Motor neuron (in vitro differentiated cells): Measurements from ENCODE around the gene SAMD5. TPM values are rescaled to one million over a fixed set of nuclear protein-coding genes. Genes with fewer than 3 reads are reported as not detected.

ENCODE experiments used
- ATAC-seq, 8 experiments: fragments of 200-7000 bp; cut with Tn5 transposase; replicated peaks in 6 of 8; 2 replicates each; pipeline ENCODE4 v1.8.0; 2021; ENCODE audit warnings: mild to moderate bottlenecking in 8 of 8, moderate library complexity in 8 of 8
- H3K27ac ChIP-seq, 2 donors: fragments of 250-450 bp; sonication (Bioruptor Pico); 2 replicates each; pipeline ENCODE4 v1.9.0; 2021; ENCODE audit warnings: antibody characterized with exemption in 2 of 2, mild to moderate bottlenecking in 2 of 2, moderate library complexity in 1 of 2
- H3K4me1 ChIP-seq, 2 donors: fragments of 250-450 bp; sonication (Bioruptor Pico); replicated peaks in 1 of 2; 2 replicates each; pipeline ENCODE4 v1.6.1; 2021; ENCODE audit warnings: antibody characterized with exemption in 2 of 2, mild to moderate bottlenecking in 2 of 2, moderate library complexity in 1 of 2
- H3K4me3 ChIP-seq, 5 donors: fragments of 250-450 bp; sonication (Bioruptor Pico); 2 replicates each; pipeline ENCODE4 v1.9.0; 2021; ENCODE audit warnings: antibody characterized with exemption in 5 of 5, mild to moderate bottlenecking in 5 of 5, moderate library complexity in 4 of 5
- WGBS, 10 experiments: fragments of 450-650 bp; shearing (Covaris generic); methylation state at CpG; one replicate each; pipeline ENCODE4 v1.0.0; 2022; 5-methylcytosine and 5-hydroxymethylcytosine counted together
- in situ Hi-C, 9 experiments: fragments of 400-800 bp; cut with MboI; loops; one replicate each; pipeline ENCODE4 v1.15.0; 2021; ENCODE audit warnings: low sequenced_read_pairs in 9 of 9, low pct_unique_long_range_greater_than_20kb in 2 of 9; ENCODE audit not compliant: unreplicated experiment in 9 of 9
- total RNA-seq, 8 experiments: library from RNA; unstranded; fragments of 300-600 nt; gene quantifications; 2 replicates each; pipeline versions ENCODE4 v1.2.3 to v1.2.4, GENCODE V29; 2022

SAMD5 gene
- total RNA-seq, 8 experiments from 2014 or later, result 3.1 to 62.4 (median 6.4) TPM

DNA sequence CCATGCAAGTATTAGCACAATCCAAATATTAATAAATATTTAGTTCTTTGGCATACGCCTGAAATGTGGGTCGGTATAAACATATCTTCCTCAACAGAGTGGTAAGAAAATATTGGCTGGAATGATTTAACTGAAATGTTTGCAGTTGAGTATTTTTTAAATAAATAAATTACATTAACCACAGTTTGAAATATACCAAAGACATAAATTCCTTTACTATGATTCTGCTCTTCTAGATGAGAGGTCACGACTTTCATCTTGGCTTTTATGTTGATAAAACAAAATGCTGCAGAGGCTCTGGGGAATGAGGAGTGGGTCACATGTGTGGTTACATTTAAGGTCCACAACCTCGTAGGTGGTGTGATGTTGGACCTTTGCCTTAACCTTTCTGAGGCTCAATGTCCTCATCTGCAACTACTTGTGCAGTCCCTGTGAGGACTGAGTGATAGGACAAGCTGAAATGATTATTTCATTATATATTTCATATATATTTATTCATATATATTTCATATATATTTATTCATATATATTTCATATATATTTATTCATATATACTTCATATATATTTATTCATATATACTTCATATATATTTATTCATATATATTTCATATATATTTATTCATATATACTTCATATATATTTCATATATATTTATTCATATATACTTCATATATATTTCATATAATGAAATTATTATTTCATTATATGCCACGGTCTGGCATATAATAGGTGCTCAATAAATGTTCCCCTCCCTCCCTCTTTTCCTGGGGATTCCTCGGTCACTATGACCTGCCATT, 107.4 kb downstream of the SAMD5 start:
- in situ Hi-C loops, result no loop called here
- no peak for ATAC-seq
- 22 to 100% (median 86%) methylated on average over 2 to 6 of the region's 6 CpGs for WGBS, 10 experiments
- H3K4me3 ChIP-seq, result no peak overlapping the region
- no peak overlapping the region for H3K27ac ChIP-seq
- H3K4me1 ChIP-seq, result no peaks in the 10 kb centered on the region

- WGBS, 10 experiments, result 0 to 100% (median 94%) methylated on average over 1 to 3 of the region's 3 CpGs; no CpG with 5 or more reads in 2 of the 10 experiments
- ATAC-seq, result no peak
- no peak overlapping the region for H3K27ac ChIP-seq
- H3K4me3 ChIP-seq, result no peak overlapping the region
- peaks cover 0 to 5% of the 10 kb centered on the region in 2 donors for H3K4me1 ChIP-seq
- in situ Hi-C loops, result no loop called here
Measured at GRCh38 chr6:147617366-147617765, 108.9 kb downstream of the SAMD5 start.

- in situ Hi-C loops, result no loop called here
- Histone ChIP-seq H3K4me3 (no peak overlapping the region), H3K27ac (no peak overlapping the region), H3K4me1 (peaks cover 0 to 5% of the 10 kb centered on the region in 2 donors)
- ATAC-seq, result peak in 1 of 8 experiments; percentile 11
- 39 to 100% (median 88%) methylated on average over 1 to 6 of the region's 6 CpGs; no CpG with 5 or more reads in 3 of the 10 experiments for WGBS, 10 experiments
Measured at GRCh38 chr6:147618457-147618856, 110.0 kb downstream of the SAMD5 start.

DNA sequence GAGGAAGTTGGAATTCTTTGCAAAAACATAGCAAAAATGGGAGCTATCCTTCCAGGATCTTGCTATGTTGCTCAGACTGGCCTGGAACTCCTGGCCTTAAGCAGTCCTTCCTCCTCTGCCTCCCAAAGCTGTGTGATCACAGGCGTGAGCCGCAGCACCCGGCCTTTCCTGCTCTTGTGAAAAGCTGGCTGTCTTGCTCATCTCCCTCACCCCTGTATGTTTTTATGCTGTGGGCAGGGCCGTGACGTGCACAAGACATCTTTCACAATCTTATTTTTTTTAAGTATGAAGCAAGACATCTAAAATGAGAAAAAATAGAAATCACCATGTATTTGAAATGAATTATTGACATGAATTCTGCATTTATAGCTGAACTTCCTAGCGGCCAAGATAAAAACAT, 110.4 kb downstream of the SAMD5 start:
- Histone ChIP-seq H3K27ac (no peak overlapping the region), H3K4me1 (peaks cover 0 to 5% of the 10 kb centered on the region in 2 donors), H3K4me3 (no peak overlapping the region)
- in situ Hi-C loops, result no loop called here
- peak in 2 of 8 experiments; percentile 61 to 75 for ATAC-seq
- 24 to 100% (median 76%) methylated on average over 1 to 5 of the region's 6 CpGs for WGBS, 10 experiments
